Peyer's patch (tissue), 4 donors: ENCODE data around the gene SORCS1.

Experiments used
- POLR2A ChIP-seq, 2 donors: fragments of 450-650 bp; IDR thresholded peaks; one replicate each; pipeline ENCODE4 v1.5.1; 2017; ENCODE audit warnings: antibody characterized with exemption in 2 of 2, mild to moderate bottlenecking in 2 of 2, moderate library complexity in 2 of 2
- TF ChIP-seq, protein P1 (sequence below), 6 experiments: fragments of 450-650 bp in 4 of 6; fragments of 200-600 bp in 2 of 6; sonication (generic) in 1 of 6; IDR thresholded peaks; one replicate each; pipeline ENCODE4 v1.5.1; 2017 to 2019; ENCODE audit warnings: antibody characterized with exemption in 6 of 6, mild to moderate bottlenecking in 3 of 6, moderate library complexity in 1 of 6

DNA sequence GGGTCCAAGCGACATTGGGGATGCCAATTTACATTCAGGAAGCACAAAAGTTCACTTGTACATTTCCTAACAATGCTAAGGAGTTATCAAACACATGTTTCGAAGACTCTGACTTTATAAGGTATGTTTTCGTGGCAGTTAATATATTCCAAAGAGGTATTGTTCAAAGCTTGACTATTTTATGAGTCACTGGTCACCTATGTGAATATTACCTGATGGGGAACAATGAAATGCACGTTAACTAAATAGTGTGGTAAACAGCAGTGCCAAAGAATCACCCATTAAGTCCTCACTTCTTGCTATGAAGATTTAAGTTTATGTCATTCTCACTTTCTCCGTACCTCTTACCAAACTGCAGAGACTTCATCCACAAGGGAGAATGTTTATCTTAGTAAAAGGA is 550.2 kb downstream of the SORCS1 start:
- TF ChIP-seq, protein P1, sequence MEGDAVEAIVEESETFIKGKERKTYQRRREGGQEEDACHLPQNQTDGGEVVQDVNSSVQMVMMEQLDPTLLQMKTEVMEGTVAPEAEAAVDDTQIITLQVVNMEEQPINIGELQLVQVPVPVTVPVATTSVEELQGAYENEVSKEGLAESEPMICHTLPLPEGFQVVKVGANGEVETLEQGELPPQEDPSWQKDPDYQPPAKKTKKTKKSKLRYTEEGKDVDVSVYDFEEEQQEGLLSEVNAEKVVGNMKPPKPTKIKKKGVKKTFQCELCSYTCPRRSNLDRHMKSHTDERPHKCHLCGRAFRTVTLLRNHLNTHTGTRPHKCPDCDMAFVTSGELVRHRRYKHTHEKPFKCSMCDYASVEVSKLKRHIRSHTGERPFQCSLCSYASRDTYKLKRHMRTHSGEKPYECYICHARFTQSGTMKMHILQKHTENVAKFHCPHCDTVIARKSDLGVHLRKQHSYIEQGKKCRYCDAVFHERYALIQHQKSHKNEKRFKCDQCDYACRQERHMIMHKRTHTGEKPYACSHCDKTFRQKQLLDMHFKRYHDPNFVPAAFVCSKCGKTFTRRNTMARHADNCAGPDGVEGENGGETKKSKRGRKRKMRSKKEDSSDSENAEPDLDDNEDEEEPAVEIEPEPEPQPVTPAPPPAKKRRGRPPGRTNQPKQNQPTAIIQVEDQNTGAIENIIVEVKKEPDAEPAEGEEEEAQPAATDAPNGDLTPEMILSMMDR (IDR thresholded peaks at IDR 0.05), result no peak
- no peak for TF ChIP-seq POLR2A (IDR thresholded peaks at IDR 0.05)
